ENCODE data around the gene C1orf122. TPM values are rescaled to one million over a fixed set of nuclear protein-coding genes. Genes with fewer than 3 reads are reported as not detected.

Gene C1orf122
- total RNA-seq, 1 donor from 2014 or later, result 112 TPM

- Histone ChIP-seq H3K36me3 (ENCODE audit: control insufficient read depth, insufficient read depth, low read length) (peaks cover 1% of the 10 kb centered on the region), H3K27me3 (ENCODE audit: control insufficient read depth, insufficient read depth, low read length) (no peaks in the 10 kb centered on the region), H3K4me3 (ENCODE audit: low read depth, low read length) (no peak overlapping the region)
- TF ChIP-seq, protein P1, sequence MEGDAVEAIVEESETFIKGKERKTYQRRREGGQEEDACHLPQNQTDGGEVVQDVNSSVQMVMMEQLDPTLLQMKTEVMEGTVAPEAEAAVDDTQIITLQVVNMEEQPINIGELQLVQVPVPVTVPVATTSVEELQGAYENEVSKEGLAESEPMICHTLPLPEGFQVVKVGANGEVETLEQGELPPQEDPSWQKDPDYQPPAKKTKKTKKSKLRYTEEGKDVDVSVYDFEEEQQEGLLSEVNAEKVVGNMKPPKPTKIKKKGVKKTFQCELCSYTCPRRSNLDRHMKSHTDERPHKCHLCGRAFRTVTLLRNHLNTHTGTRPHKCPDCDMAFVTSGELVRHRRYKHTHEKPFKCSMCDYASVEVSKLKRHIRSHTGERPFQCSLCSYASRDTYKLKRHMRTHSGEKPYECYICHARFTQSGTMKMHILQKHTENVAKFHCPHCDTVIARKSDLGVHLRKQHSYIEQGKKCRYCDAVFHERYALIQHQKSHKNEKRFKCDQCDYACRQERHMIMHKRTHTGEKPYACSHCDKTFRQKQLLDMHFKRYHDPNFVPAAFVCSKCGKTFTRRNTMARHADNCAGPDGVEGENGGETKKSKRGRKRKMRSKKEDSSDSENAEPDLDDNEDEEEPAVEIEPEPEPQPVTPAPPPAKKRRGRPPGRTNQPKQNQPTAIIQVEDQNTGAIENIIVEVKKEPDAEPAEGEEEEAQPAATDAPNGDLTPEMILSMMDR (IDR thresholded peaks at IDR 0.05; ENCODE audit: insufficient read depth, low read length, poor library complexity, severe bottlenecking), result no peak
- no peak for DNase-seq (ENCODE audit: low read depth)
Observed at GRCh38 chr1:37831809-37832208, 24.2 kb downstream of the C1orf122 start.

GRCh38 chr1:37836788-37837187 lies 29.2 kb downstream of the C1orf122 start:
- H3K36me3 ChIP-seq (ENCODE audit: control insufficient read depth, insufficient read depth, low read length), result peaks cover 4% of the 10 kb centered on the region
- DNase-seq (ENCODE audit: low read depth), result no peak
- H3K4me3 ChIP-seq (ENCODE audit: low read depth, low read length), result no peak overlapping the region
- H3K27me3 ChIP-seq (ENCODE audit: control insufficient read depth, insufficient read depth, low read length), result no peaks in the 10 kb centered on the region
- TF ChIP-seq, protein P1 (IDR thresholded peaks at IDR 0.05; ENCODE audit: insufficient read depth, low read length, poor library complexity, severe bottlenecking), result no peak

DNA sequence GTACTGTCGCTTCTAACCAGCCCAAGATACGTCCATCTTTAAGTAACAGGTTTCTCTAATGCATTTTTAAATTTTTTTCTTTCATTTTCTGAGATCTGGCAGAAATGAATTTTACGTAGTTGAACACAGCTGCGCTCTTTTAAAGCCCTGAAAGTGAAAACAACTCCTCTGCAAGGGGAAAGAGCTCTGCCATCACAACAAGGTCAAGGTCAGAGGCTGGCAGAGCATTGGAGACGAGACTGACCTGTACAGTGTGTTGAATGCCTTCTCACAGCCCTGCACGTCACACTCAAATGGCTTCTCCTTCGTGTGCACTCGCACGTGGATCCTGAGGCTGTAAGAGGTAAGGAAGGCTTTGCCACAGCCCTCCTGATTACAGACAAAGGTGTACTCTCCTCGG lies 32.1 kb downstream of the C1orf122 start:
- TF ChIP-seq, protein P1 (IDR thresholded peaks at IDR 0.05; ENCODE audit: insufficient read depth, low read length, poor library complexity, severe bottlenecking), result no peak
- Histone ChIP-seq H3K27me3 (ENCODE audit: control insufficient read depth, insufficient read depth, low read length) (no peaks in the 10 kb centered on the region), H3K36me3 (ENCODE audit: control insufficient read depth, insufficient read depth, low read length) (peaks cover 3% of the 10 kb centered on the region), H3K4me3 (ENCODE audit: low read depth, low read length) (no peak overlapping the region)
- no peak for DNase-seq (ENCODE audit: low read depth)

DNA sequence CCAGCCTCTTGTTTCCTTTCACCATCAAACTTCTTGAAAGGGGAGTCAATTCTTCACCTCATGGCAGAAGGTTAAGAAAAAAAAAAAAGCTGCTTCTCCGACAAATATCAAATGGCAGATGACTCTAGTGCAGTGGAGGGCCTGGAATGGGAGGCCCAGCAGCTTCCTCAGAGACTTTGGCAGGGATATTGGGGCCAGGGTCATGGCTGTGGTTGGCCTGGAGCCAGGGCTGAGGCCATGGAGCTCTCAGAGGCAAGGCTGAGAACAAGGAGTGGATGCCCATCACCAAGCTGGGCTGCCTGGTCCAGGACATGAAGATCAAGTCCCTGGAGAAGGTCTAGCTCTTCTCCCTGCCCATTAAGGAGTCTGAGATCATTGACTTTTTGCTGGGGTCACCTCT lies 33.1 kb downstream of the C1orf122 start:
- TF ChIP-seq, protein P1 (IDR thresholded peaks at IDR 0.05; ENCODE audit: insufficient read depth, low read length, poor library complexity, severe bottlenecking), result no peak
- peaks cover 3% of the 10 kb centered on the region for H3K36me3 ChIP-seq (ENCODE audit: control insufficient read depth, insufficient read depth, low read length)

GRCh38 chr1:37841652-37842051 lies 34.1 kb downstream of the C1orf122 start:
- H3K36me3 ChIP-seq (ENCODE audit: control insufficient read depth, insufficient read depth, low read length), result peaks cover 3% of the 10 kb centered on the region
- no peak for DNase-seq (ENCODE audit: low read depth)
- no peak overlapping the region for H3K4me3 ChIP-seq (ENCODE audit: low read depth, low read length)
- TF ChIP-seq, protein P1 (IDR thresholded peaks at IDR 0.05; ENCODE audit: insufficient read depth, low read length, poor library complexity, severe bottlenecking), result no peak
- no peaks in the 10 kb centered on the region for H3K27me3 ChIP-seq (ENCODE audit: control insufficient read depth, insufficient read depth, low read length)

More for the DNA sequence above, 33.1 kb downstream of the C1orf122 start:
- Histone ChIP-seq H3K27me3 (ENCODE audit: control insufficient read depth, insufficient read depth, low read length) (no peaks in the 10 kb centered on the region), H3K4me3 (ENCODE audit: low read depth, low read length) (no peak overlapping the region)
- no peak for DNase-seq (ENCODE audit: low read depth)

GRCh38 chr1:37844536-37844935 lies 36.9 kb downstream of the C1orf122 start:
- DNase-seq (ENCODE audit: low read depth), result no peak
- TF ChIP-seq, protein P1 (IDR thresholded peaks at IDR 0.05; ENCODE audit: insufficient read depth, low read length, poor library complexity, severe bottlenecking), result no peak
- Histone ChIP-seq H3K4me3 (ENCODE audit: low read depth, low read length) (no peak overlapping the region), H3K36me3 (ENCODE audit: control insufficient read depth, insufficient read depth, low read length) (peaks cover 3% of the 10 kb centered on the region), H3K27me3 (ENCODE audit: control insufficient read depth, insufficient read depth, low read length) (no peaks in the 10 kb centered on the region)

All from kidney epithelial cell (primary cell).